Activated B cell treated with CpG ODN at 0.5 μM for 24 hours (primary cell): ENCODE measurements around the gene TRAF6. TPM values are rescaled to one million over a fixed set of nuclear protein-coding genes. Genes with fewer than 3 reads are reported as not detected.

Experiments
- ATAC-seq: fragments of 200-7000 bp; cut with Tn5 transposase; one replicate; pipeline ENCODE4 v1.10.0; 2021; ENCODE audit warnings: low read depth, mild to moderate bottlenecking, moderate library complexity
- CTCF ChIA-PET: fragments of 350-600 bp; sonication (Branson Sonifier 250); formaldehyde crosslinking; loops from one replicate; lab custom pipeline; 2021; ENCODE audit warnings: antibody characterized with exemption; lab: Charles Lee
- POLR2A ChIA-PET: fragments of 350-600 bp; sonication (Branson Sonifier 250); formaldehyde crosslinking; loops from one replicate; lab custom pipeline; 2021; ENCODE audit warnings: antibody characterized with exemption; lab: Charles Lee
- DNase-seq: peaks from one replicate; pipeline ENCODE4 v3.0.0; 2022
- H3K27ac Mint-ChIP-seq: one replicate; pipeline ENCODE4 v1.8.0; 2020; ENCODE audit warnings: mixed read lengths
- H3K27me3 Mint-ChIP-seq: one replicate; pipeline ENCODE4 v1.8.0; 2021; ENCODE audit warnings: mixed read lengths
- H3K36me3 Mint-ChIP-seq: one replicate; pipeline ENCODE4 v1.8.0; 2021; ENCODE audit warnings: low read depth, mixed read lengths
- H3K4me1 Mint-ChIP-seq: one replicate; pipeline ENCODE4 v1.8.0; 2021; ENCODE audit warnings: mixed read lengths
- H3K4me3 Mint-ChIP-seq: one replicate; pipeline ENCODE4 v1.8.0; 2020; ENCODE audit warnings: mild to moderate bottlenecking, mixed read lengths
- H3K9me3 Mint-ChIP-seq: one replicate; pipeline ENCODE4 v1.8.0; 2020; ENCODE audit warnings: mixed read lengths
- intact Hi-C: fragments of 100-400 bp; cut with micrococcal nuclease; formaldehyde crosslinking; loops from one replicate; pipeline ENCODE4 v1.15.1; 2024
- total RNA-seq: library from RNA; stranded (reverse); gene quantifications from 2 replicates; pipeline ENCODE4 v1.2.3, GENCODE V29; 2022
- TF ChIP-seq, protein P1 (sequence below): fragments of 200-600 bp; IDR thresholded peaks from one replicate; pipeline ENCODE4 v1.8.0; 2022; ENCODE audit warnings: antibody characterized with exemption, mild to moderate bottlenecking

TRAF6 gene
- total RNA-seq, 1 donor from 2014 or later: 19.3 TPM

DNA sequence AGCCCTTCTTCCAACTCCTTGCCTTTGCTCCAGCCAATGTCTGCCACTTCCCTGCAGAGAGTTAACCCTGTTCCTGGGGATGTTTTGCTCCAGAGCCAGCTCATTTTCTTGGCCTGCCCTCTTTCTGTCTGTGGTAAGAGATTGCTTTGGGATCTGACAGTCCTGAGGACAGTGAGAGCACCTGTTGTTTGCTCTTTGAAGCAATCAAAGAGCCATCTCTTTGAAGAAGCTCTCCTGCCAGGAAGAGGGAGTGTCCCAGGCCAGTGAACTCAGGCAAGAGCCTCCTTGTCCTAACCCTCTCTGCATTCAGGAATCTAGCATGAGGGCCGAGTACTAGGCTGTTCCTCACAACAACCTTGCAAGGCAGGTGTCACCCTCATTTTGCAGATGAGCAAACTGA is 42.2 kb downstream of the TRAF6 start:
- no peaks in the 10 kb centered on the region for H3K9me3 Mint-ChIP-seq
- no peak for ATAC-seq
- POLR2A ChIA-PET: no interaction called here
- no peaks in the 10 kb centered on the region for H3K36me3 Mint-ChIP-seq
- no peak overlapping the region for H3K27ac Mint-ChIP-seq
- no peak overlapping the region for H3K4me3 Mint-ChIP-seq
- TF ChIP-seq, protein P1, sequence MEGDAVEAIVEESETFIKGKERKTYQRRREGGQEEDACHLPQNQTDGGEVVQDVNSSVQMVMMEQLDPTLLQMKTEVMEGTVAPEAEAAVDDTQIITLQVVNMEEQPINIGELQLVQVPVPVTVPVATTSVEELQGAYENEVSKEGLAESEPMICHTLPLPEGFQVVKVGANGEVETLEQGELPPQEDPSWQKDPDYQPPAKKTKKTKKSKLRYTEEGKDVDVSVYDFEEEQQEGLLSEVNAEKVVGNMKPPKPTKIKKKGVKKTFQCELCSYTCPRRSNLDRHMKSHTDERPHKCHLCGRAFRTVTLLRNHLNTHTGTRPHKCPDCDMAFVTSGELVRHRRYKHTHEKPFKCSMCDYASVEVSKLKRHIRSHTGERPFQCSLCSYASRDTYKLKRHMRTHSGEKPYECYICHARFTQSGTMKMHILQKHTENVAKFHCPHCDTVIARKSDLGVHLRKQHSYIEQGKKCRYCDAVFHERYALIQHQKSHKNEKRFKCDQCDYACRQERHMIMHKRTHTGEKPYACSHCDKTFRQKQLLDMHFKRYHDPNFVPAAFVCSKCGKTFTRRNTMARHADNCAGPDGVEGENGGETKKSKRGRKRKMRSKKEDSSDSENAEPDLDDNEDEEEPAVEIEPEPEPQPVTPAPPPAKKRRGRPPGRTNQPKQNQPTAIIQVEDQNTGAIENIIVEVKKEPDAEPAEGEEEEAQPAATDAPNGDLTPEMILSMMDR: no peak
- no peak for DNase-seq
- CTCF ChIA-PET: interaction anchor here (1.0 to 1.3 kb wide), 3 partner anchors 11 to 176 kb away, joined by 3 to 5 read pairs (median 3); no protein-coding TSS in a partner anchor
- intact Hi-C loops: no loop called here
- no peaks in the 10 kb centered on the region for H3K27me3 Mint-ChIP-seq
- no peaks in the 10 kb centered on the region for H3K4me1 Mint-ChIP-seq

DNA sequence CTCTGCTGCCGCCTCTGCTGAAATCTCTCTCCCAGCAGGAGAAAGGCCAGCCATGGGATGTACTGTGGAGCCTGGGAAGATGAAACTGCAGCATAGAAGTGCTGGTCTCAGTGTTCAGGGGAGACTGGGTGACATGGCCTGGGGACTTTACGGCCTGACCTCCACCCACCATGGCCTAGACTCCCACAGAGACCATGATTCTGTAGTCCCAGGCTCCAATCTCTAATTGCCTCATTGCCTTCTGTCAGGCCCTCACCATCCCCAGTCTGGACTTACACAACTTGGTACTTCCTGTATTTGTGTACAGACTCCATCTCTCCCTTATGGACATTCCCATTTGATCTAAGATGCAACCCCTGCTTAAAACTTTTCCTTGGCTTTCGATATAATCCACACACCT is 43.1 kb downstream of the TRAF6 start:
- intact Hi-C loops: no loop called here
- Mint-ChIP-seq H3K36me3 (no peaks in the 10 kb centered on the region), H3K4me3 (no peak overlapping the region), H3K4me1 (no peaks in the 10 kb centered on the region), H3K9me3 (no peaks in the 10 kb centered on the region), H3K27me3 (no peaks in the 10 kb centered on the region), H3K27ac (no peak overlapping the region)
- ATAC-seq (no peak), DNase-seq (no peak)
- TF ChIP-seq, protein P1: no peak
- POLR2A ChIA-PET: no interaction called here
- CTCF ChIA-PET: interaction anchor here (1.3 kb wide), 1 partner anchor 175 kb away, joined by 3 read pairs; no protein-coding TSS in a partner anchor

DNA sequence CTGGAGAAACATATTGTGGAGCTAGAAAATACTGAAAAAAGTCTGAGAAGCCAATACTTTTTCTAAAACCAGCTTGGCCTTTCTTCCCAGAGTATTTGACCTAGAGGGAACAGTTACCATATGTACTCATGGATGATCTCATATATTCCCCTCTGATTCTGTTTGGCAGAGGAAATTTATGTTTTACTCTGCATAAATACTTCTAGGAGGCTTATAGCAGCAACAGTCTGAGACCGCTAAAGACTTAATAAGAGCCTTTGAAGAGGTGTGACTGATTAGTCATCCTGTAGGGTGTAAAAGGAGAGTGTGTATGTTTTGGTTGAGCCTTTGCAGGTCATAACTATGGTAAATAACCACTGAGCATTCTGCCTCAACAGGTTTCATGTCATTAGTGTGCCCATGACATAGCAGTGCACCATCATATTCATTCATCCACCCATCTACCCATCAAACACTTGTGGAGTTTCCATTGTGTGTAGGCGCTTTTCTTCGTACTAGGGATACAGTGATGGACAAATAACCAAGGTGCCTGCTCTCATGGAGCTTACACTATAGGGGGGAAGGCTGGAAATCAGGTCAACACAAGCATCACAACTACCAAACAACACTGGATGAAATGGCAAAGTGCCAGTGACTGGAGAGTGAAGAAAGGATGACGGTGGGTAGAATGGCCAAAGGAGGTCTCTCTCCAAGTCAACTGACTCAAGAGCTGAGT is 44.5 kb downstream of the TRAF6 start:
- no peak for DNase-seq
- CTCF ChIA-PET: interaction anchor here (1.1 kb wide), 1 partner anchor 14 kb away, joined by 3 read pairs; no protein-coding TSS in a partner anchor

DNA sequence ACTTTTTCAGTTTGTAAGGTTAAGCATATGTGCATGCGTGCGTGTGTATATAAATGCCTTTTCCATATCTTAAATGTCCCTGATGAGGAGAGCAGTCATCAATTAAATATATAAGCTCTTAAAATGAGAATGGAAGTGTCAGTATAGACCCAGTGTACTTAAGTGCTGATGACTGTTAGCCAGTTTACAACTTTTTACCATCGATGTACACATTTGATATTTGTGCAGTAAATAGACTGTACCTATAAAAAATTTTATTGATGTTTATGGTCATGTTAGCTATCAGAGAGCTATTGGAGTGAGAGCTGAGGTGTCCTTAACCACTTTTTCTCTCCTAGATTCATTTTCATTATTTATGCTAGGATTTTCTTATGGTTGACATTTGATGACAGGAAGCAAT is 45.4 kb downstream of the TRAF6 start:
- Mint-ChIP-seq H3K36me3 (no peaks in the 10 kb centered on the region), H3K27me3 (no peaks in the 10 kb centered on the region), H3K27ac (no peak overlapping the region), H3K4me1 (no peaks in the 10 kb centered on the region), H3K9me3 (no peaks in the 10 kb centered on the region), H3K4me3 (no peak overlapping the region)
- ATAC-seq (no peak), DNase-seq (no peak)
- TF ChIP-seq, protein P1: no peak
- POLR2A ChIA-PET: no interaction called here
- intact Hi-C loops: no loop called here
- CTCF ChIA-PET: interaction anchor here (0.8 to 1.1 kb wide), 2 partner anchors 14 to 28 kb away, joined by 3 read pairs; no protein-coding TSS in a partner anchor

More for the DNA sequence above, 44.5 kb downstream of the TRAF6 start:
- TF ChIP-seq, protein P1: no peak
- H3K4me1 Mint-ChIP-seq: no peaks in the 10 kb centered on the region
- H3K4me3 Mint-ChIP-seq: no peak overlapping the region
- H3K36me3 Mint-ChIP-seq: no peaks in the 10 kb centered on the region
- no peak for ATAC-seq
- H3K27ac Mint-ChIP-seq: no peak overlapping the region
- POLR2A ChIA-PET: no interaction called here
- no peaks in the 10 kb centered on the region for H3K27me3 Mint-ChIP-seq
- no peaks in the 10 kb centered on the region for H3K9me3 Mint-ChIP-seq
- intact Hi-C loops: no loop called here

DNA sequence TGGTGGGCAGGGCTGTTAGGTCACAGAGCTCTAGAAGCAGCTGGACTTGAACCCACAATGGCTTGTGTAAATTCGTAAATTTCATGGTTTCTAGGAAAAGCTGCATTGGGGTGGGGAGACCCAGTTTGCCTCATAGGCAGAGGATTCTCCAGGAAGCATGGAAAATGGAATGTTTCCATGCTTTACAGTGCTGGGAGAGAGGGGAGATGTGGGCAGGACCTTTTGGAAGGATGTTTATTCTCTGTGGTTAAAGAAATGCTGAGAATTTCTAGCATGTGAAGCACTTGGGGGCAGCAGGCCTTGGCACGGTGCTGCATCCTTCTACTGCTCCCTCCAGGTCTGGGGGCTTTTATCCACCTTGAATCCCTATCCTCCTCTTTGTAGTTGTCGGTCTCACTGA is 46.3 kb downstream of the TRAF6 start:
- DNase-seq (no peak), ATAC-seq (no peak)
- no peaks in the 10 kb centered on the region for H3K27me3 Mint-ChIP-seq
- CTCF ChIA-PET: interaction anchor here (0.7 kb wide), 1 partner anchor 332 kb away, joined by 6 read pairs; no protein-coding TSS in a partner anchor
- H3K27ac Mint-ChIP-seq: no peak overlapping the region
- no peaks in the 10 kb centered on the region for H3K4me1 Mint-ChIP-seq
- intact Hi-C loops: no loop called here
- POLR2A ChIA-PET: no interaction called here
- TF ChIP-seq, protein P1: no peak
- H3K4me3 Mint-ChIP-seq: no peak overlapping the region
- no peaks in the 10 kb centered on the region for H3K9me3 Mint-ChIP-seq
- H3K36me3 Mint-ChIP-seq: no peaks in the 10 kb centered on the region
